Activated naive CD4-positive, alpha-beta T cell treated with Interleukin-2 at 50 U/mL for 16 hours (primary cell): Measurements from ENCODE around the gene ZNF837.
"Not testable (repeated sequence)": the region's sequence is repeated elsewhere in the genome, so short reads cannot be mapped to it uniquely, and the experiment has no call there.

ENCODE experiments used
- DNase-seq: peaks from one replicate; pipeline ENCODE4 v3.0.0-alpha.2; 2020

ZNF837 gene

DNA sequence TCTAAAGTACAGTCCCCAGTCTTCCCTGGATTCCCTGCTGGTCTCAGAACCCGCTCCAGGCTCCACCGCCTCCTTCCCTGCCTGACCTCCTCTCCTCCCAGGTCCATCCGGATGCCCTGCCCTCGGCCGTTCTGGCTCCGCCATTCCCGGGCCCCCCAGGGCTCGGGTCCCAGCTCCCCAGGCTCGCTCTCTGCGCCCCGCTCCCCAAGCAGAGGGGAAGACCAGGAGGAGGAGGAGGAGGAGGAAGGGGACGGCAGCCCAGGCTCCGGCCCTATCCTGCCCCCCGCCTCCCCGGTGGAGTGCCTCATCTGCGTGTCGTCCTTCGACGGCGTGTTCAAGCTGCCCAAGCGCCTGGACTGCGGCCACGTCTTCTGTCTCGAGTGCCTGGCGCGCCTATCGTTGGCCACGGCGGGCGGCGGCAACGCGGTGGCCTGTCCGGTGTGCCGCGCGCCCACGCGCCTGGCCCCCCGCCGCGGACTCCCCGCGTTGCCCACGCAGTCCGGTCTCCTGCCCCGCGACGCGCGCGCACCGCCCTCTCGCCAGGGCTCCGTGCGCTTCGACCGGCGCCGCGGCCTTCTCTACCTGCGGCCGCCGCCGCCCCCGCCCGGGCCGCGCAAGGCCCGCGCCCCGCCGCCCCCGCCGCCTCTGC, 15.3 kb upstream of the ZNF837 start:
- no peak for DNase-seq

DNA sequence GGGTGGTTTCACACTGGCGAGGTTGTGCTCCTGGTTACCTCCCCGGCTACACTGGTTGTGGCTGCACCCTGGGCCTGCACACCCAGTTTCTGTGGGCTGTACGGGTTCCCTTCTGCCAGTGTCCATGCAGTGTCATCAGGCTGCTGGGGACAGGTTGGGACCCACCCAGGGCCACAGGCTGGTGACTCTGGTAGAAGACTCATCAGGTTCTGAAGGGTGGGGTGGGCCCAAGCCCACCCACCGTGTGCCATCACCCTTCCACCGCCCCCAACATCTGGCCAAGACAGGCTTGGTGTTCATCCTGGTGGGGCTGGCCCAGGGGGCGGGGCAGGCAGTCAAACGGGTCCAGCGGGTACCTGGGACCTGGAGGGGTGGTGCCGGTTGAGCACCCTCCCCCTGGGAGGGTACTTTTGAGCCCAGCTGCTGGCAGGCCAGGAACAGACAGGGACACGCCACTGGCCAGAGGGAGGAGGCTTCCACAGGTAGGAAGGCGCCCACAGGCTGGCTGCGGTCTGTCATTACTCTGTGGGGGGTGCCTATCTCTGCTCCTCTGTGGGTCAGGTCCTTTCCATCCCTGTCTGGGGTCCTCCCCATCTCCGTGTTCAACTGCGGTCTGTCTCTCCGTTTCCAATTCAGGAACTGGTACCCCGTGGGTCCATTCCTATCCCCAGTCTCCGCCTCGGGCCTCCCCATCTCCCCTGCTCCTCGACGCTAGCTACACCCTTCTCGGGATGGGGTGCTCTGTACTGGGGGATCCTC, 14.6 kb upstream of the ZNF837 start, which contains the start of gene RNF225:
RNF225 (plus strand) TSS at position 437 of the 759 bp plus-strand sequence. CDS start 434 bp downstream, outside the sequence.
- no peak for DNase-seq

DNA sequence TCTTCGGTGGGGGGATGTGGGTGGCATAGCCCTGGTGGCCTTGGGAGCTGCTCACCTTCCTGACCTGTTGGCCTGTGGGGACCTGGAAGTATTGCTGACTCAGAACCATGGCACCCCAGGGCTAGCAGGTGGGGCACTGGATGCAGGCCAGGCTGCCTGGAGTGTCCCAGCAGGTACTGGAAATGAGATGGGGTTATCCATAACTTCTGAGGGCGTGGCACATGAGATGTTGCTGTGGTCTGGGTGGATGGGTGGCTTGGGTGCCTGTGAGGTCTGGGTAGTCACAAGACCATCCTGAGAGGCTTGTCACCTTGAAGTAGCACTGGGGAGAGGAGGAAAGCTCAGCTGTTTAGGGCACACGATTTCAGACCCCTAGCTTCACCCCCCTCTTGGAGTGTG, 14.0 kb upstream of the ZNF837 start:
- no peak for DNase-seq

DNA sequence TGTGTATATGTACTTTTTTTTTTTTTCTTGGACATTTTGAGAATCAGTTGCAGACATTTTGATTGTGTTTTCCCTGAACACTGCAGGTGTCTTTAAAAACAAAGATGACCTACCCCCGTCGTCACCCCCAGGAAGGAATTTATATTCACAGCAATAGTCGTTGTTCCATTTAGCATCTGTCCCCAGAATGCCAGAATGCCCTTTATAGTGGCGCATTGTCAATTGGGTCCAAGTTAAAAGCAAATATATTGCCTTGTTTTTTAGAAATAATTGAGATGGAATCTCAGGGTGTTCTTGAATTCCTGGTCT, 12.8 kb upstream of the ZNF837 start:
- no peak for DNase-seq

DNA sequence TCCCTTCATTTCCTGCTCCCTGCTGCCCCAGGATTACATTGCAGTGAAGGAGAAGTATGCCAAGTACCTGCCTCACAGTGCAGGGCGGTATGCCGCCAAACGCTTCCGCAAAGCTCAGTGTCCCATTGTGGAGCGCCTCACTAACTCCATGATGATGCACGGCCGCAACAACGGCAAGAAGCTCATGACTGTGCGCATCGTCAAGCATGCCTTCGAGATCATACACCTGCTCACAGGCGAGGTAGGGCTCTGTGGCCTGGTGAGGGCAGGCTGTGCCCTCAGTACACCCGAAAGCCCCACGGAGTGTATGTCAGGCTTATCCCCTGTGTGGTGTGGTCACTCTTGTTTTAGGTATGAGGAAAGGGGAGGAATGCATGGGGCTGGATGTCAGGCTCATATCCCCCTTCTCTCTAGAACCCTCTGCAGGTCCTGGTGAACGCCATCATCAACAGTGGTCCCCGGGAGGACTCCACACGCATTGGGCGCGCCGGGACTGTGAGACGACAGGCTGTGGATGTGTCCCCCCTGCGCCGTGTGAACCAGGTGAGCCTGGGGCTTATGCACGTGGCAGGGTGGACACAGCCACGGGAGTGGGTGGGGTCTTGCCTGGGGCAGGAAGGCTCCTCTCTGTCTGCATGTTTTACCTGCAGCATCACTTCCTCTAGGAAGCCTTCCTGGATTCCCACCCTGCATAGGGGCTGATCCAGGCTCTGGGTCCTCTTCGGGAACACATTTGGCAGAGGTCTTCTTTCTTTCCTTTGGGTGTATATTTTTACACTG, 12.3 kb upstream of the ZNF837 start:
- DNase-seq = no peak

DNA sequence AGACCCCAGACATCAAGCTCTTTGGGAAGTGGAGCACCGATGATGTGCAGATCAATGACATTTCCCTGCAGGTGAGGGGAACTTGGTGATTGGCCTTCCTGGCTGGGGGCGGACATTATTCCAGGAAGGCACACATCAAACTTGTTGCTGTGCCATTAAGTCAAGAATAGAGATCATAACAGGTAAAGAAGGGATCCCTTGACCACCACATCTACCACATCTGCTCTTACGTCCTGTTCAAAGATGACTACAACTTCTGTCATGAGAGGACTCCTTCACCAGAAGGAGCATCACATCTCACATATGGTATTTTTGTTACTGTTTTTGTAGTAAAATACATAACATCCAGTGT, 7.3 kb upstream of the ZNF837 start:
- no peak for DNase-seq

DNA sequence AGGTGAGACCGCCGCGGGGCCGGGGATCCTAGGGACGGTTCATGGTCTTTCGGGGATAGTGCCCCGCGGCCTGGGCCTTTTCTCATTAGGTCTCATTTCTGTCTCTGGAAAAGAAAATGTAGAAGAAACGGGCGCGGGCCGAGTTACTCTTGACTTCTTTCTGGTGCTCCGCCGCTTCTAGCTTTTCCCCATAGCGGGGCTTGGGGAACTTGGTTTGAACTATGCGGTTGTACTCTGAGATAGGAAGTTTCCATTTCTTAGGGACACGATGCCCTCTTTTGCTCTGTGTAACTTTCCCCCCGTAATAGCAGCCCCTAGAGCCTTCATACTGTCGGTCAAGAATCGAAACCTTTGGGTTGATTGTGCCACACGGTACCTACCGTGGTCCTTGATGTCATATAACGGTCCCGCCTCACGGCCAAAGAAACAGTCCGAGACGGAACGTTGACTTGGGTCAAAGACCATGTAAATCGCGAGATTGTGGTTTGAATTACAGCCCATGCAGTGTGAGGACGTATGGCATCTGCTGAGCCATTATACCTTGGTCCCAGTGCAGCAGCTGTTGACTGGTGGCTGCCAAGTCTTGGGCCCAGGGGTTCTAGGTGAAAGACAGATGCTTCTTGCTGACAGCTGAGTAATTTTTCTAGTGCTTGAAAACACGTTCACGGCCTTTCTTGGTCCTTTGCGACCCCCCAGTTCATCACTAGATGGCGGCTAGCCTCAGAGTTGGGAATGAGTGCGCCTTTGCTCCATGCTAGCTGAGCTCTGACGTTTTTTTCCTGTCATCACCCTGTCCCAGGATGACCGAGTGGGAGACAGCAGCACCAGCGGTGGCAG, 6.7 kb upstream of the ZNF837 start:
- no peak for DNase-seq

DNA sequence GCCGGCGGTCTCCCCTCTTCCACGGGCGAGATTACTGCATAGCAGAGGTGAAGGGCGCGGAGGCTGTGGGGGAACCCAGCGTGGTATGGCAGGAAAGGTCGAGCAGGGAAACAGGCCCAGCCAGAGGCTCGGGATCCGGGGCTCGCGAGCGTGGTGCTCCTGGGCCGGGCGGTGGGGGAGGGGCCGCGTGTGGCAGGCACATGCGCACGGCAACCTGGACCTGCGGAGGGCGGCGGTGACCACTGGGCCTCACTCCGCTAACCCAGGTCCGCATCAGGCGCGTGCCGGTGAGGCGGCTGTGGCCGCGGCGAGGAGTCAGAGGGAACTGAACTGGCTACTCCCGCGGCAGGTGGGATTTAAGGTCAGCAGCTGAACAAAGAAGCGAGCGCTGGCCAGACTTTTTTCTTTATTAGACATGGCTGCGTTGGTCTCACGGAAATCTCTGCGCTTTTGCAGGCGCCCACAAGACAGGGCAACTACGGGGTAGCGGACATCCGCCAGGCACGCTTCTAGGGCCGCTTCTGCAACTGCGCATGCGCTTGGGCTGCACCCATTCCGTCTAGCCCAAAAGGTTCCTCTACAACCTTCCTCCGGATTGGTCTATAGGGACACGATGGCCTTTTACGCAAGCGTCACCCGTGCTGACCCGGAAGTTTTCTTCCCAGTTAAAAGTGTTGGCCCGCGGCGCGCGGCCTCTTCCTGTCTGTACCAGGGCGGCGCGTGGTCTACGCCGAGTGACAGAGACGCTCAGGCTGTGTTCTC, 5.9 kb upstream of the ZNF837 start, which contains the start of gene RPS5:
RPS5 (plus strand) TSS at position 694 of the 762 bp plus-strand sequence. CDS start 869 bp downstream, outside the sequence.
- DNase-seq = peak; percentile 96

DNA sequence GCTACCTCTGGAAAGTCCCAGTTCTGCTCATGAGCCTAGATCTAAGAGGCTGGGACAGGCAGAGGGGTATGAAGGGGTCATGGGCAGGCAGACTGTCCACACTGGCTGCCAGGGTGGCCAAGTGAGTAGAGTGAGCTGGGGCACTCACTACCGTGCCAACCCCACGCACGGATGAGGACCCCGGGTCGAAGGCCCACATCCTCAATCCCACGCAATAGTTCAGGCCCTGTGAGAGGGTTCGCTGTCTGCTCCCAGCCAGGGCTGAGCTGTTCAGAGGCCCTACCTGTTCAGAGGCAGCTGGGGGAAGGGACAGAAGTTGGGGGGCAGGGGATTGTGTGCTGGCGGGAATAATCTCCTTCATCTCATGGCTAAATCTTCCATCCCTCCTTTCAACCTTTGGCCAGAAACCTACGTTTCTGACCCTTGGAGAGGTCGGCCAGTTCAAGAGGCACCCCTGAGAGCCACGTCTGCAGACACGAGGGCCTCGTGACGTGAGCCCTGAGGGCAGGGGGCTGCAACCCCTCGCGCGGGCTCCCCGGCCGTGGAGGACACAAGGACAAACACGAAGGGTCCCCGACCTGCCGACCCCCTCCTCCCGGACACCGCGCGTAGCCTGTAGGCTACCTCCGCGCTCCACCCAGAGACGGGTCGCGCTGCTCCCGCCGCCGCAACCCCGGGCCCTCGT, 5.2 kb upstream of the ZNF837 start:
- peak; percentile 40 for DNase-seq

DNA sequence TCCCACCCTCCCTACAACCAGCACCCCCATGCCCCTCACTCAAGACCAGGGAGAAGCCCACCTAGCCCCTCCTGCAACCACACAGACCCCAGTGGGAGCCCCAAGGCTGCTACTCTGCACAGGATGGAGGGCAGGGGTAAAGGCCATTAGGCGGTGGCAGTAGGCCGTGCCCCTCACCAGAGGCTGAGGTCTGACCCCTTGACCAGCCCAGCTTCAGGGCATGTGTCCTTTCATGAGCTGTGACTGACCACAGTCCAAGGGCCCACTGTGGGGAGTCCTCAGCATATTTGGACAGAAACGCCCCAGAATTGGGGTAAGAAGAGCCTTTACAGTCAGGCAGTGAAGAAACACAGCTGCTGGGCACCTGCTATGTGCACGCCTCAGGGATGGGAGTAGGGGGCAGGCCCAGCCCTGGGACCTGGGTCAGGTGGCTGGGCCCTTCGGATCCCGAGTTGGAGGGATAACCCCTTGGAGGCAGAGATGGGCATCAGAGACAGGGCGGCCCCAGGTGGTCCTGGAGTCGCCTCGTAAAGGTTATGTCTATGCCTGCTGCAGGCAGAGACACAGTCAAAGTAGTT, 4.6 kb upstream of the ZNF837 start:
- DNase-seq = no peak

DNA sequence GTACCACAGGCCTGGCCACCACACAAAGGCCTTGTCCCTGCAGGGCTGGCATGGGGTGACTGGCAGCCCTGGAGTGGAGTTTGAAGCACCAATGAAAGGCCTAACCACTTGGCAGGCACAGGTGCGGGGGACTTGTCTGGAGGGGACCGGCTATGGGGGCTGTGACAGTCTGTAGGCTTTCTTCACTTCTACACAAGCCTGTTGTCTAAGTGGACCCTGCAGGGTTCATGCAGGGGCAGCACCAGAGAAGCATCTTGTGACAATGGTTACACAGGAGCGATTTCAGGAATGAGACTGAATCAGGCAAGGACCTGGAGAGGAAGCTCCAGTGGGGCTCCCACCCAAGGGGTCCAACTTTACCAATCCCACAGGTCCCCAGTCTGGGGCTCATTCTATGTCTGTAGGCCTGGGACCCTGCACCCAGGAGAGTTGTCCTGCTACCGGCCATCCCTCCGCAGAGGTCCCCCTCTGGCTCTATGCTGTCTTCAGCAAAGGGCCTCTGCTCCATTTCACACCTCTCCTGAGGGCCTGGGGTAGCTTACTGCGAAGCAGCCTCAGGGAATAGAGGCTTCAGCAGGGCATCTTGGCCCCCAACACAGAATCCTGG, 2.3 kb upstream of the ZNF837 start:
- DNase-seq = no peak

DNA sequence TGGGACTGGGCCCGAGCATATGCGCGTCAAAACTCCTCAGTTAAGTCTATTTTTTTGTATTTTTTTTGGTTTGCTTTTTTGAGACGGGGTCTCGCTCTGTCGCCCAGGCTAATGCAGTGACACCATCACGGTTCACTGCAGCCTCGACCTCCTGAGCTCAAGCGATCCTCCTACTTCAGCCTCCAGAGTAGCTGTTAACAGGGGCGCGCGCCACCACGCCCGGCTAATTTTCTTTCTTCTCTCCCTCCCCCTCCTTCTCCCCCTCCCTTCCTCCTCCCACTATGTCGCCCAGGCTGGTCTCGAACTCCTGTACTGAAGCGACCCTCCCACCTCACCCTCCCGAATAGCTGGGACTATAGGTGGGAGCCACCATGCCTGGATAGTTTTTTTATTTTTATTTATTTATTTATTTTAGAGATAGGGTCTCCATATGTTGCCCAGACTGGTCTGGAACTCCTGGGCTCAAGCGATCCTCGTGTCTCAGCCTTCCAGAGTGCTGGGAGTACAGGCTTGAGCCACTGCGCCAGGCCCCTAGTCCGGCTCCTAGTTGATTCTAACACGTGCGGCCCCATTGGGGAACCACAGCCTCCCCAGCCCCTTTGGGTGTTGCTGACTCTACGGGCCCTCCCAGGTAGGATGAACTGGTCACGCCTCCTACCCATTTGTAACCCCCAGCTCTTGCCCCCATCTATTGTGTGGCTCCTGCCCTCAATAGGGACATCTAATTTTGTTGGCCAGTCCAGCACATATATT, 806 bp upstream of the ZNF837 start:
- DNase-seq = no peak

DNA sequence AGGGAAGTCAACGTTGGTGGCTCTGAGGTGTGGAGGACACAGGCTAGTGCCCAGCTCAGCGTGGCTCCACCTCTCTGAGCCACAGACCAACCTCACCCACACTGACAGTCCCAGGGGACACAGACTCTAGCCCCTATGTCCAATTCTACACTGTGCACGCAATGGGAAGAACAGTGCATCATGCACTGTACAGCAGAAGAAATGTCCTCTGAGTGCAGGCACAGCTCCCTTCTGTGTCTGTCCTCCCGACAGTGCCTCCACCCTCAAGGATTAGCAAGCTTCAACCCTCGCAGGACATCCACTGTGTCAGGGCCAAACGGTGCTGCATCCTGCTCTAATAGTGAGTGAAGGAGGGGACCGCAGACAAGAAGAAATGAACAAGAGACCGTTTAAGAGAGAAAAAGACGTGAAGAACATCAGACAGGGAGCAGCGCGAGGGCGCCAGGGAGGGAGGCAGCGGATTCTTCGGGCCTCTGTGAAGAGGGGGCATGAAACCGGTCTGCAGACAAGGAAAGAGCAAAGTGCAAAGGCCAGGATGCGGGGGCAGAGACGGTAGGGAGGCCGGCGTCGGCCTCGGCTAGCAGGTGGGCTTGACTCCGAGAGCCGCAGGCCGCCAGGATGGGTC, 681 bp downstream of the ZNF837 start:
- no peak for DNase-seq

DNA sequence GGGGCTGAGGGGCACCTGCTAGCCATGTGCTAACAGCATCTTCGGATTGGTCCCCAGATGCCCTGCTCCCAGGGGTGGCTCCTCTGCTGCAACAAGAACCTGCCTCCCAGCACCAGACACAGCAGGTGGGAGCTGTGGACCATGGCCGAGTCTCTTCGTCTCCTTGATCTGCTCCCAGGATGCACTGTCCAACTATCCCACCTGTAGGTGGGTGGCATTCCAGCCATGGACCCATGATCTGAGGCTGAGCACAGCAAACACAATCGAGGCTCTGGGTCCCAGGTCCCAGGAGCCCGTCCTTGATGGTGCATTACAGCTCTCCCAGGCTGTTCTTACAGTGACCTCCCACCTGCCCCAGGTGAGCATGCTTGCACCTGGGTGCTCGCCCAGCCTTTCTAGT, 1.6 kb downstream of the ZNF837 start:
- DNase-seq = no peak

DNA sequence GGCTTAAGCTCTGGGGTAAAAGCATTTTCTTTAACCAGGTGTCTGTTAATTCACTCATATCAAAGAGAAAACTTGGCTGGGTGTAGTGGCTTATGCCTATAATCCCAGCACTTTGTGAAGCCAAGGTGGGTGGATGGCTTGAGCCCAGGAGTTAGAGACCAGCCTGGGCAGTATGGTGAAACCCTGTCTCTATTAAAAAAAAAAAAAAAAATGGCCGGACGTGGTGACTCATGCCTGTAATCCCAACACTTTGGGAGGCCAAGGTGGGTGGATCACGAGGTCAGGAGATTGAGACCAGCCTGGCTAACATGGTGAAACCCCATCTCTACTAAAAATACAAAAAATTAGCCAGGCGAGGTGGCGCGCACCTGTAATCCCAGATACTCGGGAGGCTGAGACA, 4.1 kb downstream of the ZNF837 start:
- DNase-seq = not testable (repeated sequence)

DNA sequence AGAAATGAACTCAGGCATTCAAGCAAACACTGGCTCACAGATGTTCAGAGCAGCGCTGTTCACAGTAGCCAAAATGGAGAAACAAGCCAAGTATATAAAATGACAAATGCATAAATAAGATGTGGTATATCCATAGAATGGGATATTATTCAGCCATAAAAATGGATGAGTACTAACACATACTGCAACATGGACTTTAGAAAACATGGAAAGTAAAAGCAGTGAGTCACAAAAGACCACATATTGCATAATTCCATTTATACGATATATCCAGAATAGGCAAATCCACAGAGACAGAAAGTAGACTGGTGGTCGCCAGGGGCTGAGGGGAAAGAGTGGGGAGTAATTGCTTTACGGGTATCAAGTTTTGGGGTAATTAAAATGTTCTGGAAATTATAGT, 6.6 kb downstream of the ZNF837 start:
- DNase-seq = no peak

DNA sequence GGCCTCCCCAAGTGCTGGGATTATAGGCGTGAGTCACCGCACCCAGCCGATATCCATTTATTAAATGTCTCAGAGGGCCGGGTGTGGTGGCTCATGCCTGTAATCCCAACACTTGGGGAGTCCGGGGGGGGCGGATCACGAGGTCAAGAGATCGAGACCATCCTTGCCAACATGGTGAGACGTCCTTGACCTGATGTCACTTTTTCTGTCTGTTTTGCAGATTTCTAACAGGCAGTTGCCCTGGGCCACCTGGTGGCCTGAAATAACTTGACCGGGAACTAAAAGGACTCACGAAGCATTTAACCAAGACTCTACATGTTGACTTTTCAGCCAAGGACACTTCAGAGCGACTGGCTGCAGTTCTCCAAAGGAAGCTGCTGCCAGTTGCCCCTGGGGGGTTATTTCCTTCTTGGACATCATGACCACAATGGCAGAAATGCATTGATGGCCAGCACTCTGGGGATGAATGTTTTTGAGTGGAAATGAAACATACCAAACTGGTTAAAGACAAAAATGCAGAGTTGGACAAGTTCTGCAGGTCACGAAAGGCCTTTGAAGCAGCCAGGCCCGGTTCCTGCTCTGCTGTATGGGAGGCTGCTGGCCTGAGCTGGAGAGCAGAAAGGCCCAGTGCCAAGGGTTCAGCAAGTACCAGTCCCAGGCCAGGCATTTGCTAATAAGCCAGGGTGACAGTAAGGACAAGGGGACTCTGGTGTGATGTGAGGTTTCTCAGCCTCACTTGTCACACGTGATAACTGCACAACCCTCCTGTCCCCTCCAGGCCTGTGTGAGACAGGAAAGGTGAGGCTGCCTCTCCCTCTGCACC, 8.3 kb downstream of the ZNF837 start:
- no peak for DNase-seq

DNA sequence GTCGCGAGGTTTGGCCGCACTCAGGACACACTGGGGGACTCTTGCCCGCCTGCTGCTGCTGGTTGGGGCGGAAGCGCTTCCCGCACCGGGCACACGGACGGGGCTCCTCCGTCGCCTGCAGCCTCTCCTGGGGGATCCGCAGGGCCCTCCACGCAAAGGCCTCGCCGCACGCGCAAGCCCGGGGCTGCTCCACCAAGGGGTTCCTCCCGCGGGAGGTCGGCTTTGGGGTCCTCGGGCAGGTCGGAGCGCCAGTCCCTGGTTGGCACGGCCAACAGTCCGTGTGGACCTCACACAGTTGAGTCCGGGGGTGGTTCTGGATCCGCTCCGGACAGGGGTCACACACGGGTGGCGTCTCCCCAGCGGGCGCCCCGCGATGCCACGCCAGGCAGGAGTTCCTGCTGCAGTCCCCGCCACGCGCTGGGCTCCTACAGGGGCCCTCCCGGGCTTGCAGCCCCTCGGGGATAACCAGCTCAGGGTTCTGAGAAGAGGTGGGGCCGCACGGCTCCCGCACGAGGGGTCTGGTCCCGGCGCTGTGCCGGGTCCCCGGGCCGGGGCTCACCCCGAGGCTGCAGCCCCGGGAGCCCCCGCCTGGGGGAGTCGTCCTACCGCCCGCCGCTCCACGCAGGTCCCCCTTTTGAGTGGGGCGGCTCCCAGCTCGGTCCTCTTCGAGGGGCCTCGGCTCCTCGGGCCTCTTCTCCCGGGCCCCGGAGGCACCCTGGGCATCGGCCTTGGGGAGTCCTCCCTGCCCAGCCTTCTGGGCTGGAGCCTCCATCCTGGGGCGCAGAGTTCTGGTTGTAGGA, 12.1 kb downstream of the ZNF837 start:
- DNase-seq = no peak
